COR-L47 (cell line): ENCODE data around the gene ELFN2.
"Not testable (repeated sequence)": the region's sequence is repeated elsewhere in the genome, so short reads cannot be mapped to it uniquely, and the experiment has no call there.

Source experiments
- DNase-seq: peaks from one replicate; lab custom pipeline; 2025; lab: John Stamatoyannopoulos, UW

The ELFN2 gene

DNA sequence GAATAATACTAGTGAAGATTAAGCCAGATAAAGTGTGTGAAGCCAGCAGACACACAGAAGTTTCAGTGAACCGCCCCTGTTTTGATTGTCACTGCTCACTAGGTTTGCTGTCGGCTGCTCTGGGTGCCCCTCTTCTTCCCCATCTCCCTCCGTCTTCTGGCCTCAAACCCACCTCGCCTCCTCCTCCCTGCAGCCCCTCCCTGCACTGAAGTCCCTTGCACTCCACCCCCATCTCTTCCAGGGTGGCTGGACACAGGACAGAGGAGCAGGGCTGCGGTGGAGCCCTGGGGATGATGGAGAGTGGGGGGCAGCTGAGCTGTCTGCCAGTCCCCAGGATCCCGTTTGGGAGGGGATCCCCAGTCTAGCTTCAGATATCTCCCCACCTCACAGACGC is 91.5 kb downstream of the ELFN2 start:
- no peak for DNase-seq

GRCh38 chr22:37334859-37335805 is 92.1 kb downstream of the ELFN2 start:
- no peak for DNase-seq

GRCh38 chr22:37334461-37334858 is 92.8 kb downstream of the ELFN2 start:
- peak; percentile 52 for DNase-seq

- DNase-seq = no peak
These were observed 93.4 kb downstream of the ELFN2 start for GRCh38 chr22:37333724-37334460.

- no peak for DNase-seq
These were observed 95.3 kb downstream of the ELFN2 start for GRCh38 chr22:37331856-37332536.

DNA sequence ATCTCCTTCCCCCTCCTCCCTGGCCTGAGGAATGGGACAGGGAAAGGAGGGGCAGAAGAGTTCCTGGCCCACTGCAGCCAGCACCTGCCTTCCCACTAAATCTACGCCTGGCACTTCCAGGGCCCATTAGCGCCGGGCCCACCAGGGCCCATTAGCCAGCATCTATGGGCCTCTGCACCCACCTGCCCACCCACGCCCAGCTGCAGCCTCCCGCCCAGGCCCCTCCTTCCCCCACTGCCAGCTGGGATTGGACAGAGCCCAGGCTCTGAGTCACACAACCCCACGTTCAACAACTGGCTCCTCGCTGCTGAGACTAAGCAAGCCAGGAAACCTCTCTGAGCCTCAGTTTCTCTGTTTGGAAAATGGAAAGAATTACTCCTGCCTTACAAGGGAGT is 96.2 kb downstream of the ELFN2 start:
- no peak for DNase-seq

- peak; percentile 78 for DNase-seq
These were observed 96.9 kb downstream of the ELFN2 start for GRCh38 chr22:37330200-37331033.

DNA sequence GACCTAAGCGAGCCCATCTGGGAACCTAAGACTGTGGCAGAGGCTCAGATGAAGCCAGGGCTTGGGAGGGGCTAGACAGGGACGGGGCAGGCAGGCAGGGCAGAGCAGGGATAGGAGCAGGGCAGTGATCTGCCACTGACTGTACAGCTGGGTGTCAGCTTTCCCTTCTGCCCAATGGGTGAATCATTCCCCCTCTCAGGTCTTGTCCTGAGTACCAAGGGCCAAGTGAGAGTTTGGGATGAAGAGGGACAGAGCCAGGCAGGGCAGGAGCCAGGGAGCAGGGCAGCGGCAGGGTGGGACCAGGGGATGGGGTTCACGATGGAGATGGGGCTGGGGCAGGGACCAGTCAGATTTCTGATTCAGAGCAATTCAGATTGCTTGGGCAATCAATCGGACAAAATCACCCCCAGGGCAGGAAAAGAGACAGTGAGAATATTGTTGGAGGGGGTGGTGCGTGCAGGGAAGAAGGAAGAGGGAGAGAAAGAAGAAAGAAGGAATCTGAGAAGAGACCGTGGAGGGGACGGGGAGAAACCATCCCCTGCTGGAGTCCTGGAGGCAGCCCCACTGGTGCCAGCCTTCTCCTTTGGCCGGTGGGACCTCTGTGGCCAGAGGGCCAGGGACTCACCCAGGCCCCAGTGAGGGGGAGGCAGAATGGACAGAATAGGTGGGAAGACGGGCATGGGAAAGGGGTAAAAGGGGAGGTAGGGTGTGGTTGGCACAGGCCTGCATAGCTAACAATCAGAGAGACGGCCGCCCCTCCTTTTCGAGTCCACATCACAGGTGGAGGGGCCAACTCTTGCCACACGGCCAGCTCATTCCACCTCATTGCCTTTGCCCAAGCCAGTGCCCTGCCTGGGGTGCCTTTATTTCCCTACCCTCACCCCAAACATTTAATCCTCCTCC is 97.8 kb downstream of the ELFN2 start:
- DNase-seq = no peak

DNA sequence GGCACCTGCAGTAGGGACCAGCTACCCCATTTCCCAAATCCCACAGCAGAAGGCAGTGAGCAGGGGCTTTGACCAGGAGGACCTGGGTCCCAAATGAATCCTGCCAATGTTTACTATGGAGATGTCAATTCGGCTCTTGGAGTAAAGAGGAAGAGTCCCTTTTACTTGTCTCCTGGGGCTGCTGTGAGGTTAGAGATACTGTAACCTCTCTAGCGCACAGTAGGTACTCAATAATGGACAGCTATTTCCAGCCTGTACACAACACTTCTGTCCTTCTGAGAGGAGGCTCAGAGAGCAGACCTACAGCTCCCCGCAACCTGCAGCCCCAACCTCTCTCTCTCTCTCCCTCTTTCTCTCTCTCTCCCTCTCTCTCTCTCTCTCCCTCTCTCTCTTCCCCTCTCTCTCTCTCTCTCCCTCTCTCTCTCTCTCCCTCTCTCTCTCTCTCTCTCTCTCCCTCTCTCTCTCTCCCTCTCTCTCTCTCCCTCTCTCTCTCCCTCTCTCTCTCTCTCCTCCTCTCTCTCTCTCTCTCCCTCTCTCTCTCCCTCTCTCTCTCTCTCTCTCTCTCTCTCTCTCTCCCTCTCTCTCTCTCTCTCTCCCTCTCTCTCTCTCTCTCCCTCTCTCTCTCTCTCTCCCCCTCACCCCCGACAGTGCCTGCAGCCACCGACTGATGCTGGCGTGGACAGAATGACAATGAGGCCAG is 98.6 kb downstream of the ELFN2 start:
- DNase-seq = not testable (repeated sequence)

GRCh38 chr22:37328017-37328416 is 99.3 kb downstream of the ELFN2 start:
- DNase-seq = no peak

DNA sequence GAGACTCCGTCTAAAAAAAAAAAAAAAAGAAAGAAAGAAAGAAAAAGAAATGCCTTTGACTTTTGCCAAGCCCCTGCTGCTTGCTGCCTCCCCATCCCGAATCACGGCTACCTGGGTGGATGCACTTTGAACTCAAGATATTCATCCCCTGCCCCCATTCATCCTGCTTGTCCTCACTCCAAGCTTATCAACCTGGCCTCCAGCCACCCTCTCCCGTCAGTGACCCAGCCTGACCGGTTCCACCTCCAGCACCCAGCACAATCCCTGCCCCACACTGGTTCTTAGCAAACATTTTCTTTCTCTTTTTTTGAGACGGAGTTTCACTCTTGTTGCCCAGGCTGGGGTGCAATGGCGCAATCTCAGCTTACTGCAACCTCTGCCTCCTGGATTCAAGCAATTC is 100.6 kb downstream of the ELFN2 start:
- no peak for DNase-seq

- DNase-seq = no peak
These were observed 102.3 kb downstream of the ELFN2 start for GRCh38 chr22:37325039-37325395.

DNA sequence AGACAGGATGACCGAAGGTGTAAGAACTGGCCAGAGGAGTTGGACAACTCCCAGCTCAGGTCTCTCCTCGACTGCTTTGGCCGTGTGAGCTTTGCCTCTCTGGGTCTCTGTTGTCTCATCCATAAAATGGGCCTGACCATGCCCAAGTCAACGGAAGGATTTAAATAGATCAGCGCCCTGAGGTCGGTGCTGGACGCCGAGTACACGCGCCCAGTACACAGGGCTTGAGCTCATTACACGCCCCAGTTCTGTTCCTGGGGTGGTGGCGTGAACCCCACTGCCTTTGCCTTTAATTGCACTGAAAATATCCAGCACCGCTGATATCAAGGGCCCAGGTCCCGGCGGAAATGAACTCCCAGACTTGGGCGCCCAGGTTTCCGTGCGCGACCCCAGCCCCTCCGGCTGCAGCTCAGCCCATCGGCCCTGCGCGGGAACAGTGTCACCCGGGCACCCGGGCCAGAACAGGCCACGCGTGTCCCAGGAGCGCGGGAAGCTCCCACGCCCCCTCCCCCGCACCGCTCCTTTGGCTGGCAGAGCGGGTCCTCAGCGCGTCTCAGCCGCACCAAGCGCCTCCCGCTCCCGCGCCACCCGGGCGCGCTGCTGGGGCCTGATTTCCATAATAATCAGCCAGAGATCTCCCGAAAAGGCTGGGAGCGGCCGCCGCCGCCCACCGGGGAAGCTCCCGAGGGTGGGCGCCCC is 102.8 kb downstream of the ELFN2 start:
- peak; percentile 18 for DNase-seq

DNA sequence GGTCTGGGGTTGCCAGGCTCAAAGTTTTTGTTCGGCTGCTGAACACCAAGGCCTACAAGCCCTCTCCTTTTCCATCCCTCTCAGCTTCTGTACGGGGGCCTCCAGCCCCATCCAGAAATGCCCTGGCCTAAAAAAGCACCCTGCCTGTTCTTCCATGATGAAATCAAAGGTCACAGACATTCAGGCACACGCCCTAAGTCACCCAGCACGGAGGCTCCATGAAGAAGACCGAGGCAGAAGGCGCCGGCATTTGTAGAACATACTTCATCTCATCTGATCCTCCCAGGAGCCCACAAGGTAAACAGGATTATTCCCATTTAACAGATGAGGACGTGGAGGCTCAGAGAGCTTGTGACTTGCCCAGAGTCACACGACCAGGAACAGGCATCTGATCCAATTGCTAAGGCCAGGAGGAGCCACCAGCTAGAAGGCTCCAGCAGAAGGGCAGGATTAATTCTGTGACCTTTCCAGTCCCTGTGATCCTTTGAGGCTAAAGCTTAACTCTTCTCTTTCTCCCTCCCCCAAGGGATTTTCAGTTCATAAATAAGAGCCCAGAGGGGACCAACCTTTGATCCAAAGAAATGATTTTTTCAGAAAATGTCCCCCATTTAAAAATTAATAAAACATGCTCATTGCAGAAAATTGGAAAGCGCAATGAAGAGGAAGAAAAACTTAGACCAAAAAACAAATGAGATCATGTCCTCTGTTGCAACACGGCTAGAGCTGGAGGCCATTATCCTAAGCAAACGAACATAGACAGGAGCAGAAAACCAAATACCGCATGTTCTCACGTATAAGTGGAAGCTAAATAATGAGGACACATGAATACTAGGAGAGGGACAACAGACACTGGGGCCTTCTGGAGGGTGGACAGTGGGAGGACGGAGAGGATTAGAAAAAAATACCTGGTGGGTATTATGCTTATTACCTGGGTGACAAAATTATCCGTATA is 106.3 kb downstream of the ELFN2 start:
- DNase-seq = no peak

DNA sequence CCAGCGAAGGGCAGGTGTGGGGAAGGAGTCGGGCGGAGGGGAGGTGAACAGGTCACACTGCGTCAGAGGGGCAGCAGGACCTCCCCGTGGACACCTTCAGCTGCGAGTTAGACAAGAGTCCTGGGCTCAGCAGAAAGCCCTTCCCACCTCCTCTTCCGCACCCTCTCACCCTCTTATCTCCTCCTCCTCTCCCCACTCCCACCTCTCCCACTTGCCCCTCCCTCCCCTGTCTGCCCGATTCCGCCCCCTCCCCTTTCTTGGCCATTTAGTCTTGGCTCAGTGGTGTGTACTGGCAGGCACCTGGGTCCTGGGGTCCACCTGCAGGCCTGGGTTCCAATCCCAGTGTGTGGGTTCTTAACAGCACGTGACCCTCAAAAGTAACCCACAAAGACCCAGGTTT is 107.8 kb downstream of the ELFN2 start:
- DNase-seq = no peak

GRCh38 chr22:37318364-37319109 is 108.7 kb downstream of the ELFN2 start:
- DNase-seq = no peak
